Activated CD8-positive, alpha-beta memory T cell treated with anti-CD3 and anti-CD28 coated beads for 48 hours (primary cell): ENCODE data around the gene CEP85L.
"Not testable (repeated sequence)": the region's sequence is repeated elsewhere in the genome, so short reads cannot be mapped to it uniquely, and the experiment has no call there.

Experiments used
- DNase-seq, 3 experiments: peaks; one replicate each; pipeline ENCODE4 v3.0.0-alpha.2; 2020; ENCODE audit warnings: low read depth in 2 of 3, low spot score in 2 of 3

The CEP85L gene

GRCh38 chr6:118434147-118434546 lies 217.2 kb downstream of the CEP85L start:
- not testable (repeated sequence) for DNase-seq

- DNase-seq: not testable (repeated sequence)
Measured at GRCh38 chr6:118421312-118421711, 230.1 kb downstream of the CEP85L start.

- no peak for DNase-seq
Measured at GRCh38 chr6:118419448-118420394, 231.7 kb downstream of the CEP85L start.
